ENCODE results near the gene SGF29. TPM values are rescaled to one million over a fixed set of nuclear protein-coding genes. Genes with fewer than 3 reads are reported as not detected.
A peak's percentile ranks its signal among the peaks of the same experiment; 100 is the strongest.
"Not testable (repeated sequence)": the region's sequence is repeated elsewhere in the genome, so short reads cannot be mapped to it uniquely, and the experiment has no call there.

Gene SGF29
- polyA plus RNA-seq, 4 donors, result 20.1 to 25.4 (median 20.9) TPM

GRCh38 chr16:28532940-28533647 lies 20.6 kb upstream of the SGF29 start:
- DNase-seq (ENCODE audit: low read depth in 4 of 4, low spot score in 3 of 4), result no peak

GRCh38 chr16:28534542-28535373 lies 19.0 kb upstream of the SGF29 start:
- DNase-seq (ENCODE audit: low read depth in 4 of 4, low spot score in 3 of 4), result no peak

- no peak for DNase-seq (ENCODE audit: low read depth in 4 of 4, low spot score in 3 of 4)
Measured at GRCh38 chr16:28537076-28537475, 16.6 kb upstream of the SGF29 start.

- no peak for DNase-seq (ENCODE audit: low read depth in 4 of 4, low spot score in 3 of 4)
Measured at GRCh38 chr16:28537964-28538732, 15.6 kb upstream of the SGF29 start.

- peak; percentile 53 to 59 (median 57) for DNase-seq (ENCODE audit: low read depth in 4 of 4, low spot score in 3 of 4)
Measured at GRCh38 chr16:28538733-28539596, 14.8 kb upstream of the SGF29 start, which contains the start of gene NUPR1. Gene NUPR1 (minus strand): TSS chr16:28538974. CDS start chr16:28538907, 67 bp downstream.

DNA sequence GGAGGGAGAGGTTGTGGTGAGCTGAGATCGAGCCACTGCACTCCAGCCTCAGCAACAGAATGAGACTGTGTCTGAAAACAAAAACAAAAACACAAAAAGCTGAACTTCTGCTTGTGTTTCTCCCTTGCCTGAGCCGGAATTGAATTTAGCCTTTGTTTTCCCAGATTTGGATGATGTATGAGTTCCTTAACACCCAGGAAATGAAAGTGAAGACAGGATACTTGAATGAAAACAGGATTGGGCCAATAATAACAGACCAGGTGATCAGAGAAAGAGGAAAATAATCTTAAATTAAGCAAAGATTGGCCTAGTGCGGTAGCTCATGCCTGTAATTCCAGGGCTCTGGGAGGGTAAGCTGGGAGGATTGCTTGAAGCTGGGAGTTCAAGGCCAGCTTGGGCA lies 13.4 kb upstream of the SGF29 start:
- no peak for DNase-seq (ENCODE audit: low read depth in 4 of 4, low spot score in 3 of 4)

GRCh38 chr16:28542646-28543045 lies 11.1 kb upstream of the SGF29 start:
- DNase-seq (ENCODE audit: low read depth in 4 of 4, low spot score in 3 of 4), result no peak

DNA sequence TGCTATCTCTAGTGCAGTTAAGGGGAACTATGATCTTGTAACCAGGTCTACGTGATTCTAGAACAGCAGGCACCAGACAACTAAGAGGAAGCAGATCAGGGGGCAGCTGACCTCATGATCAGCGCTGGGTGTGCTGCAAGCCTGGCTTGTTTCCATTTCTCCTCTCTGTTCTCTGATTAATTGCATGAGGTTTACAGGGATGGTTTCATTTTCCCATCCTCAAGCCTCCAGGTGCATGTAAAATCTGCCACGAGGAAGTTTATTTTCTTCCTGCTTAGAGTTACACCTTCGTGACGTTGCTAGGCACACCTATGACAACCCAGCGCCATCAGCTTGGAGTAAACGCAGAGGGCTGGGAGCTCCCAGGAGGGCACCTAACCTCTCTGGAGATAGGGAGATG lies 10.6 kb upstream of the SGF29 start:
- no peak for DNase-seq (ENCODE audit: low read depth in 4 of 4, low spot score in 3 of 4)

DNA sequence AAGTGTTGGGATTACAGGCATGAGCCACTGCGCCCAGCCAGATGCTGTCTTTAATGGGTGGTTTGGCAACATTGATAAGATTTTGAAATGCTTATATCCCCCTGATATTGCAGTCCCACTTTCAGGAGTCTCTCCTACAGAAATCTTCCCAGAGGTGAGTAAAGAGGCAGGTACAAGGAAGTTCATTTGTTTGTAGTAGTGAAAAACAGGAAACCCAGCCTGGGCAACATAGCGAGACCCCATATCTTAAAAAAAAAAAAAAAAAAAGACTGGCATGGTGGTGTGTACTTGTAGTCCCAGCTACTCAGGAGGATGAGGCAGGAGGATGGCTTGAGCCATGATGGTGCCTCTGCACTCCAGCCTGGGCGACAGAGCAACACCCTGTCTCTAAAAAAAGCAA lies 8.7 kb upstream of the SGF29 start:
- no peak for DNase-seq (ENCODE audit: low read depth in 4 of 4, low spot score in 3 of 4)

- not testable (repeated sequence) for DNase-seq (ENCODE audit: low read depth in 4 of 4, low spot score in 3 of 4)
Measured at GRCh38 chr16:28545964-28546363, 7.8 kb upstream of the SGF29 start.

- no peak for DNase-seq (ENCODE audit: low read depth in 4 of 4, low spot score in 3 of 4)
Measured at GRCh38 chr16:28546626-28547025, 7.1 kb upstream of the SGF29 start.

DNA sequence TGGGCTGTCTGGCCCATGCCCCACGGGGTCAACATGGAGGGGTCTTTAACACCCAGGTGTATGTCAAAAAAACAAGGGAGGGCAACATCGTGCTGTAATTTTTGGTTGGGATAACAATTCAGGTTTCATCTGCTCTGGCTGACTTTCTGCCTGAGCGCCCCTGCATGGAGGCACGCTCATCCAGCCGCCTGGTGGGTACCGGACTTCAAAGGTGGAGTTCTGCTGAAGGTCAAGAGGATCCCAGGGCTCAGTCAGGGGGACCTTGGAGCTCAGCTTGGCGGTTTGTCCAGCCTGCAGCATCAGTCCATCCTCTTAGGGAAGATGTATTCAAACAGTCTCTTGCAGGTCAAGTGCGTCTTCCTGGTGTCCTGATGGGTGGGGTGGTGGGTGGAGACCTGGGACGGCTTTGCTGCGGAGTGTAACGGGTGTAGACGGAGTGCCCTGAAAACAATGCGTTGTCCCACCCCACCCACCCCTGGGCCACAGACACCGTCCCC lies 5.4 kb upstream of the SGF29 start:
- DNase-seq (ENCODE audit: low read depth in 4 of 4, low spot score in 3 of 4), result no peak

- no peak for DNase-seq (ENCODE audit: low read depth in 4 of 4, low spot score in 3 of 4)
Measured at GRCh38 chr16:28549301-28549899, 4.3 kb upstream of the SGF29 start.

- no peak for DNase-seq (ENCODE audit: low read depth in 4 of 4, low spot score in 3 of 4)
Measured at GRCh38 chr16:28554634-28555423, 1.1 kb downstream of the SGF29 start.

DNA sequence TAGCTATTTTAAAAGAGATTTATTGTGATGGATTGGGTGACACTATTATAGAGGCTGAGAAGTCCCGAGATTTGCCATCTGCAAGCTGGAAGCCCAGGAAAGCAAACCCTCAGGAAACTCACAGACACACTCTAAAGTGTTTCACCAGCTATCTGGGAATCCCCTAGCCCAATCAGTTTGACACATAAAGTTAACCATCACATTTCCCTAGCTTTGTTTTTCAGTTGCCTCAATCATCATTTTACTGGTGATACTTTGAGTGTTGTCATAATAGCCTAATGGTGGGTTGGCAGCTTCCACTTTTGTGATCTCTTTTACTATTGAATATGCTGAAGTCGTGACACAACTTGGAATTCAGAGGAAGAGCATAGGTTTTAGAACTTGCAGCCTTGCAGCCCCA lies 1.8 kb downstream of the SGF29 start:
- DNase-seq (ENCODE audit: low read depth in 4 of 4, low spot score in 3 of 4), result no peak

GRCh38 chr16:28556914-28557320 lies 3.2 kb downstream of the SGF29 start:
- no peak for DNase-seq (ENCODE audit: low read depth in 4 of 4, low spot score in 3 of 4)

- DNase-seq (ENCODE audit: low read depth in 4 of 4, low spot score in 3 of 4), result no peak
Measured at GRCh38 chr16:28558456-28558855, 4.7 kb downstream of the SGF29 start.

GRCh38 chr16:28561557-28562187 lies 8.0 kb downstream of the SGF29 start:
- DNase-seq (ENCODE audit: low read depth in 4 of 4, low spot score in 3 of 4), result no peak

All from left renal pelvis (tissue), 4 donors.